Measurements from ENCODE around the gene CHD3. TPM values are rescaled to one million over a fixed set of nuclear protein-coding genes. Genes with fewer than 3 reads are reported as not detected.

CHD3 gene
- total and polyA plus RNA-seq, 2 donors (not counting 1 experiment from before 2014, with no cell fraction given) = 68.1 to 69.1 TPM

GRCh38 chr17:7916385-7916682, 27.7 kb downstream of the CHD3 start:
- no peaks in the 10 kb centered on the region for H3K9me3 Mint-ChIP-seq (ENCODE audit: insufficient read depth)
- peaks cover 16 to 20% of the 10 kb centered on the region in 2 donors for H3K4me1 ChIP-seq (ENCODE audit: control insufficient read depth in 2 of 2, insufficient read depth in 2 of 2, low read length in 2 of 2)
- WGBS (ENCODE audit: insufficient coverage) = 66% methylated on average over 13 of the region's 15 CpGs
- peak overlapping the region; percentile 94 for H3K4me2 ChIP-seq (replicated peaks; ENCODE audit: low read depth, low read length, poor library complexity, severe bottlenecking)
- H3K27ac Mint-ChIP-seq = peak overlapping the region; percentile 85
- H3K27ac ChIP-seq (ENCODE audit: low read length in 2 of 2) = peak overlapping the region; percentile 67 to 75
- CTCF ChIA-PET = interaction anchor here (0.6 to 16.7 kb wide), 21 partner anchors 15 to 379 kb away, joined by 3 to 284 read pairs (median 4); partner anchors contain the start of genes CNTROB, KCNAB3, SLC25A35 and TRAPPC1
- H3K4me1 Mint-ChIP-seq = peaks cover 24% of the 10 kb centered on the region
- no peak for ATAC-seq (ENCODE audit: low read depth)
- peak overlapping the region in 4 of 5 experiments; percentile 57 to 78 (median 76) for H3K4me3 ChIP-seq (ENCODE audit: control extremely low read depth in 1 of 5, extremely low read depth in 1 of 5, insufficient read depth in 1 of 5, low read depth in 2 of 5, low read length in 4 of 5)
- intact Hi-C loops (cut with micrococcal nuclease) = loop anchor here (5.0 kb wide), 1 partner anchor 59 kb away; the partner anchor contains the start of genes CYB5D1, NAA38 and TMEM88
- no peak for DNase-seq
- peak overlapping the region; percentile 84 for H3K9ac ChIP-seq (ENCODE audit: low read length)
- no peaks in the 10 kb centered on the region for H3K9me3 ChIP-seq (ENCODE audit: control extremely low read depth in 1 of 3, control insufficient read depth in 2 of 3, insufficient read depth in 1 of 3, low read length in 2 of 3)
- H4K20me1 ChIP-seq (ENCODE audit: control insufficient read depth, insufficient read depth, low read length, poor library complexity, severe bottlenecking) = no peaks in the 10 kb centered on the region
- H3K36me3 ChIP-seq (replicated peaks in 1 of 2; ENCODE audit: control extremely low read depth in 1 of 2, control insufficient read depth in 1 of 2, extremely low read depth in 1 of 2, insufficient read depth in 2 of 2, low read length in 1 of 2) = peaks cover 2 to 8% of the 10 kb centered on the region in 2 experiments
- H3K27me3 ChIP-seq (replicated peaks in 1 of 4; ENCODE audit: control extremely low read depth in 1 of 4, control insufficient read depth in 3 of 4, insufficient read depth in 4 of 4, low read length in 3 of 4) = no peaks in the 10 kb centered on the region
- no peaks in the 10 kb centered on the region for H3K27me3 Mint-ChIP-seq
- no peak for TF ChIP-seq EZH2 (IDR thresholded peaks at IDR 0.05; ENCODE audit: borderline replicate concordance, insufficient read depth, low read depth, low read length, poor library complexity, severe bottlenecking)
- TF ChIP-seq CTCF (IDR thresholded peaks at IDR 0.05) = no peak
- H3K4me3 Mint-ChIP-seq = peak overlapping the region; percentile 93
- H3K79me2 ChIP-seq (ENCODE audit: control insufficient read depth, insufficient read depth, low read length) = no peaks in the 10 kb centered on the region
- POLR2A ChIA-PET = interaction anchor here (1.0 to 2.0 kb wide), 6 partner anchors 12 to 332 kb away, joined by 3 to 21 read pairs (median 4); partner anchors contain the start of genes CNTROB, CTC1, NAA38 and TRAPPC1
- peak overlapping the region; percentile 98 for H2AFZ ChIP-seq (ENCODE audit: insufficient read depth, low read depth, low read length, poor library complexity, severe bottlenecking)

- no peak for DNase-seq
- Histone ChIP-seq H3K27ac (ENCODE audit: low read length in 2 of 2) (no peak overlapping the region), H4K20me1 (ENCODE audit: control insufficient read depth, insufficient read depth, low read length, poor library complexity, severe bottlenecking) (no peaks in the 10 kb centered on the region), H3K4me2 (replicated peaks; ENCODE audit: low read depth, low read length, poor library complexity, severe bottlenecking) (peak overlapping the region; percentile 94), H2AFZ (ENCODE audit: insufficient read depth, low read depth, low read length, poor library complexity, severe bottlenecking) (peak overlapping the region; percentile 98), H3K4me3 (ENCODE audit: control extremely low read depth in 1 of 5, extremely low read depth in 1 of 5, insufficient read depth in 1 of 5, low read depth in 2 of 5, low read length in 4 of 5) (no peak overlapping the region), H3K9me3 (ENCODE audit: control extremely low read depth in 1 of 3, control insufficient read depth in 2 of 3, insufficient read depth in 1 of 3, low read length in 2 of 3) (no peaks in the 10 kb centered on the region), H3K79me2 (ENCODE audit: control insufficient read depth, insufficient read depth, low read length) (no peaks in the 10 kb centered on the region), H3K27me3 (replicated peaks in 1 of 4; ENCODE audit: control extremely low read depth in 1 of 4, control insufficient read depth in 3 of 4, insufficient read depth in 4 of 4, low read length in 3 of 4) (no peaks in the 10 kb centered on the region), H3K9ac (ENCODE audit: low read length) (no peak overlapping the region), H3K4me1 (ENCODE audit: control insufficient read depth in 2 of 2, insufficient read depth in 2 of 2, low read length in 2 of 2) (peaks cover 16 to 20% of the 10 kb centered on the region in 2 donors), H3K36me3 (replicated peaks in 1 of 2; ENCODE audit: control extremely low read depth in 1 of 2, control insufficient read depth in 1 of 2, extremely low read depth in 1 of 2, insufficient read depth in 2 of 2, low read length in 1 of 2) (peaks cover 0 to 4% of the 10 kb centered on the region in 2 experiments)
- ATAC-seq (ENCODE audit: low read depth) = no peak
- ChIA-PET CTCF (interaction anchor here (0.6 to 16.7 kb wide), 10 partner anchors 15 to 292 kb away, joined by 3 to 284 read pairs (median 8); partner anchors contain the start of genes CNTROB, KCNAB3, TRAPPC1 and WRAP53), POLR2A (interaction anchor here (0.5 to 2.0 kb wide), 5 partner anchors 12 to 73 kb away, joined by 4 to 21 read pairs (median 5); partner anchors contain the start of genes CNTROB and TRAPPC1)
- WGBS (ENCODE audit: insufficient coverage) = 87% methylated on average over 2 of the region's 2 CpGs
- intact Hi-C loops (cut with micrococcal nuclease) = loop anchor here (5.0 kb wide), 1 partner anchor 60 kb away; the partner anchor contains the start of genes CYB5D1, NAA38 and TMEM88
- peaks cover 24% of the 10 kb centered on the region for H3K4me1 Mint-ChIP-seq
- H3K4me3 Mint-ChIP-seq = peak overlapping the region; percentile 93
- no peaks in the 10 kb centered on the region for H3K9me3 Mint-ChIP-seq (ENCODE audit: insufficient read depth)
- H3K27ac Mint-ChIP-seq = peak overlapping the region; percentile 85
- H3K27me3 Mint-ChIP-seq = no peaks in the 10 kb centered on the region
- TF ChIP-seq CTCF (IDR thresholded peaks at IDR 0.05) = no peak
- TF ChIP-seq EZH2 (IDR thresholded peaks at IDR 0.05; ENCODE audit: borderline replicate concordance, insufficient read depth, low read depth, low read length, poor library complexity, severe bottlenecking) = no peak
Measured at GRCh38 chr17:7916808-7917207, 28.2 kb downstream of the CHD3 start.

Measured in B cell (primary cell).